HEK293 (cell line): ENCODE measurements around the gene THOP1.

ENCODE experiments used
- CTCF ChIA-PET: fragments of 350-600 bp; formaldehyde crosslinking; extraction: SDS; loops from one replicate; lab custom pipeline; 2021; ENCODE audit warnings: antibody characterized with exemption; lab: Yijun Ruan, JAX
- POLR2A ChIA-PET: fragments of 300-600 bp; formaldehyde crosslinking; extraction: SDS; loops from one replicate; lab custom pipeline; 2020; ENCODE audit warnings: antibody characterized with exemption, inconsistent platforms; lab: Yijun Ruan, JAX
- H3K27ac ChIP-seq: fragments of 200-500 bp; sonication (Bioruptor generic); 2 replicates; pipeline ENCODE4 v1.5.1; 2014; ENCODE audit warnings: low read depth, low read length, control low read depth, inconsistent platforms; ENCODE audit errors: extremely low read depth
- H3K36me3 ChIP-seq, 2 experiments: fragments of 200-500 bp in 1 of 2; sonication (Bioruptor generic) in 1 of 2; 1 replicate in 1 of 2; 2 replicates in 1 of 2; pipeline ENCODE4 v1.5.1; 2014 to 2017; ENCODE audit warnings: inconsistent platforms in 2 of 2, low read length in 2 of 2; ENCODE audit not compliant: control insufficient read depth in 2 of 2, insufficient read depth in 1 of 2
- H3K4me1 ChIP-seq: fragments of 200-500 bp; sonication (Bioruptor generic); 2 replicates; pipeline ENCODE4 v1.5.1; 2014; ENCODE audit warnings: mild to moderate bottlenecking, low read length, inconsistent platforms; ENCODE audit not compliant: control insufficient read depth, insufficient read depth
- H3K4me3 ChIP-seq: 2 replicates; pipeline ENCODE4 v1.5.1; 2011; ENCODE audit warnings: low read depth, mild to moderate bottlenecking, control low read depth, low read length, moderate library complexity
- H3K9me3 ChIP-seq: fragments of 200-500 bp; sonication (Bioruptor generic); 2 replicates; pipeline ENCODE4 v1.5.1; 2014; ENCODE audit warnings: low read depth, low read length, inconsistent platforms; ENCODE audit not compliant: control insufficient read depth, insufficient read depth
- GLIS1 ChIP-seq: fragments of 450-650 bp; formaldehyde crosslinking; IDR thresholded peaks from 2 replicates; pipeline ENCODE4 v1.5.1; 2016; ENCODE audit warnings: missing biosample characterization, missing genetic modification characterization
- HIC1 ChIP-seq: fragments of 450-650 bp; formaldehyde crosslinking; IDR thresholded peaks from 2 replicates; pipeline ENCODE4 v1.5.1; 2016; ENCODE audit warnings: missing biosample characterization, missing genetic modification characterization
- OSR2 ChIP-seq: fragments of 450-650 bp; formaldehyde crosslinking; IDR thresholded peaks from 2 replicates; pipeline ENCODE4 v1.5.1; 2016; ENCODE audit warnings: missing biosample characterization, missing genetic modification characterization
- ZIC2 ChIP-seq: fragments of 450-650 bp; formaldehyde crosslinking; IDR thresholded peaks from 2 replicates; pipeline ENCODE4 v1.5.1; 2016; ENCODE audit warnings: missing biosample characterization, missing genetic modification characterization
- ZNF148 ChIP-seq: fragments of 450-650 bp; formaldehyde crosslinking; IDR thresholded peaks from 2 replicates; pipeline ENCODE4 v1.5.0; 2017; ENCODE audit warnings: missing biosample characterization, missing genetic modification characterization, borderline replicate concordance
- ZNF155 ChIP-seq: fragments of 450-650 bp; formaldehyde crosslinking; IDR thresholded peaks from 2 replicates; pipeline ENCODE4 v1.5.1; 2016; ENCODE audit warnings: missing biosample characterization, missing genetic modification characterization
- ZNF24 ChIP-seq: fragments of 450-650 bp; formaldehyde crosslinking; IDR thresholded peaks from 2 replicates; pipeline ENCODE4 v1.5.1; 2016; ENCODE audit warnings: missing biosample characterization, missing genetic modification characterization
- ZNF280D ChIP-seq: fragments of 450-650 bp; formaldehyde crosslinking; IDR thresholded peaks from 2 replicates; pipeline ENCODE4 v1.5.1; 2016; ENCODE audit warnings: missing biosample characterization, missing genetic modification characterization
- ZNF449 ChIP-seq: fragments of 450-650 bp; formaldehyde crosslinking; IDR thresholded peaks from 2 replicates; pipeline ENCODE4 v1.5.1; 2017; ENCODE audit warnings: missing biosample characterization, mild to moderate bottlenecking, missing genetic modification characterization, moderate library complexity
- ZNF549 ChIP-seq: fragments of 450-650 bp; IDR thresholded peaks from 2 replicates; pipeline ENCODE4 v1.5.1; 2018; ENCODE audit warnings: missing biosample characterization, missing genetic modification characterization, mild to moderate bottlenecking, inconsistent platforms, moderate library complexity
- ZNF558 ChIP-seq: fragments of 450-650 bp; formaldehyde crosslinking; IDR thresholded peaks from 2 replicates; pipeline ENCODE4 v1.5.1; 2016; ENCODE audit warnings: missing biosample characterization, missing genetic modification characterization
- ZSCAN16 ChIP-seq: fragments of 450-650 bp; formaldehyde crosslinking; IDR thresholded peaks from 2 replicates; pipeline ENCODE4 v1.5.1; 2016; ENCODE audit warnings: missing biosample characterization, missing genetic modification characterization

THOP1 gene

GRCh38 chr19:2803486-2804155, 18.3 kb downstream of the THOP1 start (continued):
- no peak for TF ChIP-seq ZNF558 (tag by site-specific recombination)
- TF ChIP-seq, all 188 proteins: peak for 0

- TF ChIP-seq ZNF24 (tag by site-specific recombination) (no peak), HIC1 (tag by site-specific recombination) (no peak), OSR2 (tag by site-specific recombination) (no peak), ZIC2 (tag by site-specific recombination) (peak; percentile 85), ZNF155 (tag by site-specific recombination) (no peak), ZSCAN16 (no peak), ZNF449 (tag by site-specific recombination) (no peak), ZNF549 (tag by site-specific recombination) (no peak), ZNF148 (no peak), ZNF280D (tag by site-specific recombination) (no peak), GLIS1 (tag by site-specific recombination) (peak; percentile 66)
- H3K36me3 ChIP-seq = peaks cover 7 to 94% of the 10 kb centered on the region in 2 experiments; a peak in 2 of 3 replicates
- H3K9me3 ChIP-seq = no peaks in the 10 kb centered on the region
- H3K4me1 ChIP-seq = no peaks in the 10 kb centered on the region
- H3K27ac ChIP-seq = no peak overlapping the region
- ChIA-PET CTCF (interaction anchor here (0.8 kb wide), 1 partner anchor 16 kb away, joined by 4 read pairs; no protein-coding TSS in a partner anchor), POLR2A (no interaction called here)
- H3K4me3 ChIP-seq = no peak overlapping the region
These were observed 19.1 kb downstream of the THOP1 start for GRCh38 chr19:2804156-2805004.
